DND-41 (cell line): ENCODE measurements around the gene TCF12.

Experiments
- EZH2 ChIP-seq: IDR thresholded peaks from 3 replicates; pipeline ENCODE4 v1.6.1; 2012; ENCODE audit warnings: borderline replicate concordance, low read depth, mild to moderate bottlenecking, moderate library complexity, low read length, inconsistent platforms; ENCODE audit not compliant: severe bottlenecking
- TF ChIP-seq, protein P1 (sequence below): IDR thresholded peaks from 2 replicates; pipeline ENCODE4 v1.5.1; 2012; ENCODE audit warnings: borderline replicate concordance, low read length, moderate library complexity, mild to moderate bottlenecking; ENCODE audit not compliant: poor library complexity, severe bottlenecking; ENCODE audit errors: extremely low read depth

DNA sequence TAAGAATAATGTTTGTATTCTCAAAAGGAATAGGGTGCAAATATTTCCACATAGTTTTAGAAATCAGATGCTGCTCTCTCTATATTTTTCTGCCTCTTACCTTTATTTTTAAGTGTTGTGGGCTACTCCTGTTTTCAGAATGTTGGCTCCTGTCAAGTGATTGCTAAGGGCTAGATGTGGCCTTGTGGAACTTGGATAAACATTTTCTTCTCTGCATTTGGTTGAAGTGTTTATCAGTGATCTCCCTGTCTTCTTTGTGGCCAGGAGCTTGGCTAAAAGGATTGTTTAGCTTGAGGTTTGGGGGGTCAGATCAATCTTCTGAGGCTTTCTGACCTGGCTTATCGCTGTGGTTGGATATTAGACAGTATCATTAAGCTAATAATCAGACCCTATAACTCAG is 112.6 kb downstream of the TCF12 start:
- TF ChIP-seq, protein P1, sequence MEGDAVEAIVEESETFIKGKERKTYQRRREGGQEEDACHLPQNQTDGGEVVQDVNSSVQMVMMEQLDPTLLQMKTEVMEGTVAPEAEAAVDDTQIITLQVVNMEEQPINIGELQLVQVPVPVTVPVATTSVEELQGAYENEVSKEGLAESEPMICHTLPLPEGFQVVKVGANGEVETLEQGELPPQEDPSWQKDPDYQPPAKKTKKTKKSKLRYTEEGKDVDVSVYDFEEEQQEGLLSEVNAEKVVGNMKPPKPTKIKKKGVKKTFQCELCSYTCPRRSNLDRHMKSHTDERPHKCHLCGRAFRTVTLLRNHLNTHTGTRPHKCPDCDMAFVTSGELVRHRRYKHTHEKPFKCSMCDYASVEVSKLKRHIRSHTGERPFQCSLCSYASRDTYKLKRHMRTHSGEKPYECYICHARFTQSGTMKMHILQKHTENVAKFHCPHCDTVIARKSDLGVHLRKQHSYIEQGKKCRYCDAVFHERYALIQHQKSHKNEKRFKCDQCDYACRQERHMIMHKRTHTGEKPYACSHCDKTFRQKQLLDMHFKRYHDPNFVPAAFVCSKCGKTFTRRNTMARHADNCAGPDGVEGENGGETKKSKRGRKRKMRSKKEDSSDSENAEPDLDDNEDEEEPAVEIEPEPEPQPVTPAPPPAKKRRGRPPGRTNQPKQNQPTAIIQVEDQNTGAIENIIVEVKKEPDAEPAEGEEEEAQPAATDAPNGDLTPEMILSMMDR: no peak
- no peak for TF ChIP-seq EZH2
